IPS-18a (cell line): ENCODE data around the gene CBLIF.
A peak's percentile ranks its signal among the peaks of the same experiment; 100 is the strongest.
"Not testable (repeated sequence)": the region's sequence is repeated elsewhere in the genome, so short reads cannot be mapped to it uniquely, and the experiment has no call there.

Experiments used
- H3K27ac ChIP-seq: one replicate; pipeline ENCODE4 v1.5.1; 2013; ENCODE audit warnings: low read length
- H3K27me3 ChIP-seq: one replicate; pipeline ENCODE4 v1.6.1; 2013; ENCODE audit warnings: mild to moderate bottlenecking, low read length; ENCODE audit not compliant: control insufficient read depth, insufficient read depth
- H3K36me3 ChIP-seq: one replicate; pipeline ENCODE4 v1.6.1; 2013; ENCODE audit warnings: low read depth, low read length; ENCODE audit not compliant: control insufficient read depth
- H3K4me1 ChIP-seq: one replicate; pipeline ENCODE4 v1.6.1; 2013; ENCODE audit warnings: low read depth, low read length; ENCODE audit not compliant: control insufficient read depth
- H3K4me3 ChIP-seq: one replicate; pipeline ENCODE4 v1.5.1; 2013; ENCODE audit warnings: low read length
- H3K9ac ChIP-seq: one replicate; pipeline ENCODE4 v1.6.1; 2013; ENCODE audit warnings: mild to moderate bottlenecking, low read length, moderate library complexity
- H3K9me3 ChIP-seq: one replicate; pipeline ENCODE4 v1.6.1; 2013; ENCODE audit warnings: low read depth, low read length; ENCODE audit not compliant: control insufficient read depth

The CBLIF gene

DNA sequence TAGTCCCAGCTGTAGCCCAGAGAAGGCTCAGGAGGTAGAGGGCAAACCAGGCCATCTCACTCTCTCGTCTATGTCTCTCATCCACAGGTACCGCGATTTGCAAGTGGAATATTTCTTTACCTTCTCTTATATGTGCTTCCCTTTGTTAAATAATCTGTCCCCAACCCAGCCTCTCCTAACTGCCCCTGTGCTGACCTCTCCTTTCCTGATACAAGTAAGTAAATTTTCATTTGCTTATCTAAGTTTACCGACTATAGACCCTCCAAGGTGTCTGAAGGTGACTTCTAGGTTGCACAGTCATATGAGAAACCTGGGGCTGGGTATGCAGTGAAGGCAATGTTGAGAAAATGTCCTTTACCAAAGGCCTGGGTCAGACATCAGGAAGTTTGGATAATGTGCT lies at the start of gene CBLIF:
Gene CBLIF, minus strand, starts transcription at position 101 of the 400 bp plus-strand sequence. Its CDS starts 46 bp downstream, at position 55.
- Histone ChIP-seq H3K36me3 (no peaks in the 10 kb centered on the region), H3K4me3 (no peak within 1 kb of the TSS), H3K27ac (no peak within 1 kb of the TSS), H3K9ac (no peak within 1 kb of the TSS), H3K9me3 (no peaks in the 10 kb centered on the region), H3K27me3 (no peaks in the 10 kb centered on the region), H3K4me1 (no peaks in the 10 kb centered on the region)

DNA sequence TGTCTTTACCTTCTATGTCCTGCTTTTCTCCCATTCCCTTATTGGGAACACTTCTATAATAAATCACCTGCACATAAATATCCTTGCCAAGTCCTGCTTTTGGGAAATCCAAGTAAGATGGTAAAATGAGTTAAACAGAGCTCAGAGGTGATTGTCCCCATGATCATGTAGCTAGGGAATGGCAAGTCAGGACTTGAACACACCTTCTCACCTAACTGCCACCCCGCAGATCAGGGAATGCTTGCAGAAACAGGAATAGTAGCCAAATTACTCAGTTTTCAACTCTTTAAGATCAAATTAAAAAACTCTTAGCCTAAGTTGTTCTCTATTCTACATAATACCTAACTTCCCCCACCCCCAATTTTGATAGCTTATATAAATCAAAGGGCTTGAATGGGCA lies 49.3 kb upstream of the CBLIF start:
- Histone ChIP-seq H3K9ac (no peak overlapping the region), H3K36me3 (no peaks in the 10 kb centered on the region), H3K9me3 (no peaks in the 10 kb centered on the region), H3K27ac (no peak overlapping the region), H3K4me1 (peaks cover 11% of the 10 kb centered on the region), H3K27me3 (no peaks in the 10 kb centered on the region), H3K4me3 (no peak overlapping the region)

DNA sequence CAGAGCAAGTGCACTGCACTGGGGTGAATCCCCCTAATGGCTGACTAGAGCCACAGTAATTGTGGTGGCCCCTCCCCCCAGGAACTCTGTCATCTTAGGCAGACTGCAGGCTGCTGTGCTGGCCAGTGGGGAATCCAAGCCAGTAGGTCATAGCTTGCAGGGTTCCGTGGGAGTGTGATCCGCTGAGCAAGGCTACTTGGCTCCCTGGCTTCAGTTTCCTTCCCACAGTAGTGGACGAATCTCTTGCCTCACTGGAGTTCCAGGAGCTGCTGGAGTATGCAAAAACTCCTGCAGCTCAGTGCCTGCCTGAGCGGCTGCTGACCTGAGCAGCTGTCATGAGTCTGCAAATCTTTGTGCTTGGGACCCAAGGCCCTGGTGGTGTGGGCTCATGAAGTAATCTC lies 46.5 kb upstream of the CBLIF start:
- Histone ChIP-seq H3K4me3 (no peak overlapping the region), H3K27me3 (no peaks in the 10 kb centered on the region), H3K36me3 (no peaks in the 10 kb centered on the region), H3K9me3 (no peaks in the 10 kb centered on the region), H3K4me1 (peaks cover 11% of the 10 kb centered on the region), H3K27ac (peak overlapping the region; percentile 30), H3K9ac (no peak overlapping the region)

DNA sequence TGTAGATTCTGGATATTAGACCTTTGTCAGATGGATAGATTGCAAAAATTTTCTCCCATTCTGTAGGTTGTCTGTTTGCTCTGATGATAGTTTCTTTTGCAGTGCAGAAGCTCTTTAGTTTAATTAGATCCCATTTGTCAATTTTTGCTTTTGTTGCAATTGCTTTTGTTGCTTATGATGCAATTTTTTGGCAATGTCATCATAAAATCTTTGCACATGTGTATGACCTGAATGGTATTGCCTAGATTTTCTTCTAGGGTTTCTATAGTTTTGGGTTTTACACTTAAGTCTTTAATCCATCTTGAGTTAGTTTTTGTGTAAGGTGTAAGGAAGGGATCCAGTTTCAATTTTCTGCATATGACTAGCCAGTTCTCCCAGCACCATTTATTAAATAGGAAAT lies 41.9 kb upstream of the CBLIF start:
- H3K36me3 ChIP-seq, H3K27ac ChIP-seq: not testable (repeated sequence)

DNA sequence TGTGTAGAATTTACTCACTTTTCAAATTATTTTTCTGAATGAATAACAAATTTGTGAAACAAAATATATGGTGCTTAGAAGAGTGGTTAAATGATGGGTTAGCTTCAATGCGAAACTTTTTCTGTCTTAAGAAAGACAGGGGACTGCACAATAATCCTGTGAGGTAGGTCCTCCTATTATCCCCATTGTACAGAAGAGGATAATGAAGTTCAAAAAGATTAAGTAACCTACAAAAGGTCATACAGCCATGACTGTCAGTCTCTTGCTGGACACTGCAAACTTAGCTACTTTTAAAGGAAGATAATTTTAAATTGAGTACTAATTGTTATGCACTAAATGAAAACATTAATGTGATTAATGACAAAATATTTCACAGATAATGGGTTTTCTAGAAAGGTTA lies 38.3 kb upstream of the CBLIF start:
- no peaks in the 10 kb centered on the region for H3K27me3 ChIP-seq
- H3K4me3 ChIP-seq, result no peak overlapping the region
- no peak overlapping the region for H3K27ac ChIP-seq
- no peaks in the 10 kb centered on the region for H3K36me3 ChIP-seq
- no peaks in the 10 kb centered on the region for H3K9me3 ChIP-seq
- H3K4me1 ChIP-seq, result no peaks in the 10 kb centered on the region
- H3K9ac ChIP-seq, result no peak overlapping the region

More for the DNA sequence above, 41.9 kb upstream of the CBLIF start:
- H3K4me3 ChIP-seq, H3K27me3 ChIP-seq, H3K4me1 ChIP-seq, H3K9ac ChIP-seq, H3K9me3 ChIP-seq: not testable (repeated sequence)

DNA sequence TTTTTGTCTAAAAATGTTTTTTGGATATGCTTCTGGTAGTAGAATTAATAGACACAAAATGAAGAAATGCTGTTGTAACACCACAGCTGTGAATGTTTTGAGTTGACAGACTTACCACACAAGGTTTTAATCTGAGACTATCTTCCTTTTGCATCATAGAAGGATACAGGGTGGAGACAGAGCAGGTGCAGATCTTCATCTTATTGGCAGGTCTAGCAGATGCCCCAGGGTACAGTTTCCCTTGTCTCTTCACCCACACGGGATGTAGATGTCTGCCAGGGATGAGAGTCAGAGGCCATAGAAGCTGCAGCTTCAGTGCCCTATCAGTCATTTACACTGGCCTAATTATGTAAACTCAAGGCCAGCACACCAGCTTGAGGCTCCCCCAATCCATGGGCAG lies 34.3 kb upstream of the CBLIF start:
- H3K36me3 ChIP-seq, result no peaks in the 10 kb centered on the region
- H3K9ac ChIP-seq, result no peak overlapping the region
- no peaks in the 10 kb centered on the region for H3K27me3 ChIP-seq
- no peak overlapping the region for H3K27ac ChIP-seq
- no peak overlapping the region for H3K4me3 ChIP-seq
- H3K9me3 ChIP-seq, result no peaks in the 10 kb centered on the region
- H3K4me1 ChIP-seq, result no peaks in the 10 kb centered on the region

DNA sequence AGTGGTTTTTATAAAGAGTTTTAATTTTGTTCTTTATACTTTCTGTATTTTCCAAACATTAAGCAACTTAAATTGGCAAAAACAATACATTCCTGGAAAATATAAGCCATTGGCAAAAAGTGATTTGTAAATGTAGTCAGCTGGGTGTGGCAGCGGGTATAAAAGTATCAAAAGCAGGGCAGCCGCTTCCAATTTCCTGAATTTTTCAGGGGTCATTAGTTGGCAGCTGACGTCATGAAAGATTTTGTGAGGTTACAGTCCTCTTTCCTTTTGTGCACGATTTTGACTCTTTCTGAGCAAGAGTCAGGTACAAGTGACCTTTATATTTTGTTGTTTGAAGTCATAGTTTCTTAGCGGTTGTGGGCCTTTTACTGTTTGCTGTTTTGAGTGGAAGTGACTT lies 33.3 kb upstream of the CBLIF start, which contains the start of gene OOSP3:
Gene OOSP3, plus strand, starts transcription at position 208 of the 400 bp plus-strand sequence. Its CDS starts 27 bp downstream, at position 235.
- Histone ChIP-seq H3K9me3 (no peaks in the 10 kb centered on the region), H3K27ac (no peak within 1 kb of the TSS), H3K27me3 (no peaks in the 10 kb centered on the region), H3K9ac (no peak within 1 kb of the TSS), H3K4me1 (no peaks in the 10 kb centered on the region), H3K36me3 (no peaks in the 10 kb centered on the region), H3K4me3 (no peak within 1 kb of the TSS)

DNA sequence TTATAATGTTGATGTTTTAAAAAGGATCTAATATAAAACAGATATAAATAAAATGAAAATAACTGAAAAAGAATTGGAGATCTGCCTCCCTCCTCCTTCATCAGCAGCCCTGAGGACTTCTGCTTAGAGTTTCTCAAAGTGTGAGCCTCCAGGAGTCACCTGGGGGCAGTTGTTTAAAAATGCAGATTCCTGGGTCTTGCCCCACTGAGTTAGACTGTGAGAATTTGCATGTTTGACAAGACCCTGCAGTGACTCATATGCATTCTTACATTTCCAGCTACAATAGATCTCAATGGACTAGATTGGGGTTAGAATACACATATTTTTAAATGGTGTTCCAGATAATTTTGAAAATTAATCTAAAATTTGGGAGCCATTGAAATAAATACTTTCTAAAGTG lies 32.5 kb upstream of the CBLIF start:
- no peak overlapping the region for H3K9ac ChIP-seq
- H3K36me3 ChIP-seq, result no peaks in the 10 kb centered on the region
- H3K4me1 ChIP-seq, result no peaks in the 10 kb centered on the region
- H3K9me3 ChIP-seq, result no peaks in the 10 kb centered on the region
- H3K4me3 ChIP-seq, result no peak overlapping the region
- no peaks in the 10 kb centered on the region for H3K27me3 ChIP-seq
- no peak overlapping the region for H3K27ac ChIP-seq

DNA sequence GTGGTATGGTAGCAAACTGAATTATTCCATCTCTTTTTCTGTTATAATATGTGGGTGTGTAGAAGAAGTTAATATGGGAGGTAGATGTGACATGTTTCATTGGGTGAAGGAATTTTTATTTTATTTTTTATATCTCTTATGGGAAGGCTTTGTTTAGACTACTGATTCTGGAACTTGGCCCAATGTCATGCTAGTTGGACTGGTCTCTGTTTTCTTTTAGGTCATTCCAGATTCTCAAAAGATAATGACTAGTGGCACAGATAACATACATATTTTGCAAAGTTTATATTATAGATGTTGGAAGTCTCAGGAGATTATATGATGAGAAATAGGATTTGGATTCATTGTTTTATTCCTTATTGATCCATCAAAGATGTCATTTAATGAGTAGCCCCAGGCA lies 32.0 kb upstream of the CBLIF start:
- H3K27ac ChIP-seq, result no peak overlapping the region

DNA sequence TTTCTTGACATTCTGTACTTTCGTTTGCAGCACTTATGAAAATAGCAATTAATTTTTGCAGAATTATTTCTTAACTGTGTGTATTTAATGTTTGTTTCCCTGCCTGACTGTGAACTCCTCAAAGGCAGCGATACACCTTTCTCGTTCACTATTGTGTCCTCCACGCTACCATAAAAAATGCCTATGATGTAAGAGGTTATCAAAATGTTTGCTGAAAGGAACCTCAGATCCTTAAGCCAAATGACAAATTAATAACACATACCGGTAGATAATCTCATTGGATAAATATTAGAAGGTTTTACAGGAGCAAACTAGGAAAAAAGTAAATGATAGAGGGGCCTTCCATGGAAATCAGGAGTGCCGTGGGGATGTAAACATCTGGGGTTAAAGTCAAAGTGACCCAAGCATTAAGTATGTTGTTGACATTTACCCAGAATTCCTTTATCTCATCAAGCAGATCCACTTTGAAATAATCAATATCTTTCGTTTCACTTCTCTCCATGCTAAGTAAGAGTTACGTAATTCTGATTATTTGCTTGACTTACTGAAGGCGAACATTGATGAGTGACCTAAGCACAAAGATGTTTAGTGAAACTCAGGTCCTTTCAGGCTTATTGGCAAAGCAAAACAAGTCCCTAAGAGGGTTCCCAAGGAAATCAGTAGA lies 30.7 kb upstream of the CBLIF start:
- Histone ChIP-seq H3K27me3 (no peaks in the 10 kb centered on the region), H3K4me3 (no peak overlapping the region), H3K9ac (no peak overlapping the region), H3K9me3 (no peaks in the 10 kb centered on the region), H3K27ac (no peak overlapping the region), H3K36me3 (no peaks in the 10 kb centered on the region), H3K4me1 (no peaks in the 10 kb centered on the region)

More for the DNA sequence above, 32.0 kb upstream of the CBLIF start:
- Histone ChIP-seq H3K27me3 (no peaks in the 10 kb centered on the region), H3K4me1 (no peaks in the 10 kb centered on the region), H3K36me3 (no peaks in the 10 kb centered on the region), H3K9ac (no peak overlapping the region), H3K4me3 (no peak overlapping the region), H3K9me3 (no peaks in the 10 kb centered on the region)

DNA sequence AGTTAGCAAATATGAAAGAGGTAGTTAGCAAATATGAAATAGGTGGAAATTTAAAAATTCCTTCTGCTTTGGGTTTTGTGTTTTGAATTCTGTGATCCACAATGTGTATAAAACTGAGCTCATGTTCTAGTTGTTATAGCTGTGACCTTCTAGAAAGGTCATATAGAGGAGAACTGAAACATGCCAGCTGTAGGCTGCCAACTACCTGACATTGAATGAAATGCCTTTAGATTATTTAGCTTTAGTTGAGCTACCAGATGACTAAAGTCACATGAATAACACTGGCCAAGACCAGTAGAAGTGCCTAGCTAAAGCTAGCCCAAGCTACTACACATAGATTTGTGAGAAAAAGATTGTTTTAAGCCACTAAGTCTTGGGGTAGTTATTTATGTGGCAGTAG lies 26.8 kb upstream of the CBLIF start:
- Histone ChIP-seq H3K4me3 (no peak overlapping the region), H3K4me1 (no peaks in the 10 kb centered on the region), H3K27ac (no peak overlapping the region), H3K9me3 (no peaks in the 10 kb centered on the region), H3K36me3 (no peaks in the 10 kb centered on the region), H3K9ac (no peak overlapping the region), H3K27me3 (no peaks in the 10 kb centered on the region)

DNA sequence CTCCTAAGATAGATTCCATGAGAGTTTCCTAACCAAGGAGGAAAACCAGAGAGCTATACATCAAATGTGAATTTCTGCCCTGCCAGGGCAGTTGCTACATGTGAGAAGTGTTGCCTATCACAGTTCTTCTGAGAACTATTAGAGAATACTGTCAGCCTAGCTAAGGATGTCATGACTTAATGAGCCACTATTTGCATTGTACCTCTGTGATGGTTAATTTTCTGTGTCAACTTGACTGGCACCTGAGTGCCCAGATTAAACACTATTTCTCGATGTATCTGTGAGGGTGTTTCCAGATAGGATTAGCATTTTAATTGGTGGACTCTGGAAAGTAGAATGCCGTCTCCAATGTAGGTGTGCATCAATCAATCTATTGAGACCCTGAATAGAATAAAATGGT lies 22.6 kb upstream of the CBLIF start:
- Histone ChIP-seq H3K9ac (no peak overlapping the region), H3K27ac (no peak overlapping the region), H3K27me3 (no peaks in the 10 kb centered on the region), H3K4me3 (no peak overlapping the region), H3K4me1 (no peaks in the 10 kb centered on the region), H3K36me3 (no peaks in the 10 kb centered on the region), H3K9me3 (no peaks in the 10 kb centered on the region)
